ENCODE measurements around the gene HOXD10.

Gene HOXD10

GRCh38 chr2:176102309-176102866, 14.2 kb upstream of the HOXD10 start:
- no peak for TF ChIP-seq FOXM1 (IDR thresholded peaks at IDR 0.05; ENCODE audit: borderline replicate concordance, low read depth)
- TF ChIP-seq NFIC (IDR thresholded peaks at IDR 0.05) = no peak
- no peak for TF ChIP-seq TEAD4 (IDR thresholded peaks at IDR 0.05)

- TF ChIP-seq MAX (IDR thresholded peaks at IDR 0.05) = no peak
- TF ChIP-seq TAF1 (IDR thresholded peaks at IDR 0.05; ENCODE audit: low read depth) = no peak
- no peak for TF ChIP-seq TEAD4 (IDR thresholded peaks at IDR 0.05)
- TF ChIP-seq TCF12 (IDR thresholded peaks at IDR 0.05; ENCODE audit: low read depth) = no peak
- no peak for TF ChIP-seq YY1 (IDR thresholded peaks at IDR 0.05; ENCODE audit: low read depth)
- no peak for TF ChIP-seq EGR1 (IDR thresholded peaks at IDR 0.05)
- TF ChIP-seq EP300 (IDR thresholded peaks at IDR 0.05; ENCODE audit: borderline replicate concordance) = no peak
- TF ChIP-seq NFIC (IDR thresholded peaks at IDR 0.05) = no peak
- no peak for TF ChIP-seq FOXM1 (IDR thresholded peaks at IDR 0.05; ENCODE audit: borderline replicate concordance, low read depth)
- TF ChIP-seq CREB1 (IDR thresholded peaks at IDR 0.05; ENCODE audit: low read depth) = no peak
- no peak for TF ChIP-seq RAD21 (IDR thresholded peaks at IDR 0.05; ENCODE audit: low read depth)
- no peak for TF ChIP-seq CEBPB (IDR thresholded peaks at IDR 0.05)
- no peak for TF ChIP-seq ZBTB7A (IDR thresholded peaks at IDR 0.05; ENCODE audit: low read depth)
- TF ChIP-seq REST (IDR thresholded peaks at IDR 0.05; ENCODE audit: low read depth) = no peak
- TF ChIP-seq USF1 (IDR thresholded peaks at IDR 0.05) = no peak
Observed at GRCh38 chr2:176103194-176103593, 13.4 kb upstream of the HOXD10 start.

DNA sequence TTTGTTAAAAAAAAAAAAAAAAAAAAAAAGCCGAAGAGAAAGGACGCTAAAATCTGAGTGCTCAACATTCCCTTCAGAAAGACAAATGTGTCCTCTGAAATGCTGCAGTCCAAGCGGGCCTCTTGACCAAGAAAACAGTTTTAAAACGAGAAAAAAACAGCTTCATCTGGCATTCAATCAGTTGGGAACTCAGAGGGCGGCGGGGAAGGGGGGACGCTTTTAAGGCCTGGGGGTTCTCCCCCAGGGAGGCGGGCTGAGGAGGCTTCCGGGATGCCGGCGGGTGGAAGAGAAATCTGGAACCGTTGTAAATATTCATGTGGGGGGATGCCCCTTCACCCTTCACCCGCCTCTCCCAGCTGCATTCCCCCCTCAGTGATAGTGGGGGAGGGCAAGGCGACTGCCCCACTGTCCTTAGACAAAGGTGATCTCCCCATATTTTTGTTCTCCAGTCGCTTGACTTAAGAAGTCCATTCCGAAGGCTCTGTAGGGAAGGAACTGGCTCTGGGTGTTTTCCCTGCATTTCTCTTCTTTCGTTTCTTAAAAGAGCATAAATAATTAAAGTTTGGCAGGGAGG, 12.7 kb upstream of the HOXD10 start:
- TF ChIP-seq EP300 (IDR thresholded peaks at IDR 0.05; ENCODE audit: borderline replicate concordance) = no peak
- TF ChIP-seq ZBTB7A (IDR thresholded peaks at IDR 0.05; ENCODE audit: low read depth) = no peak
- no peak for TF ChIP-seq REST (IDR thresholded peaks at IDR 0.05; ENCODE audit: low read depth)
- no peak for TF ChIP-seq TAF1 (IDR thresholded peaks at IDR 0.05; ENCODE audit: low read depth)
- TF ChIP-seq EGR1 (IDR thresholded peaks at IDR 0.05) = no peak
- no peak for TF ChIP-seq MAX (IDR thresholded peaks at IDR 0.05)

DNA sequence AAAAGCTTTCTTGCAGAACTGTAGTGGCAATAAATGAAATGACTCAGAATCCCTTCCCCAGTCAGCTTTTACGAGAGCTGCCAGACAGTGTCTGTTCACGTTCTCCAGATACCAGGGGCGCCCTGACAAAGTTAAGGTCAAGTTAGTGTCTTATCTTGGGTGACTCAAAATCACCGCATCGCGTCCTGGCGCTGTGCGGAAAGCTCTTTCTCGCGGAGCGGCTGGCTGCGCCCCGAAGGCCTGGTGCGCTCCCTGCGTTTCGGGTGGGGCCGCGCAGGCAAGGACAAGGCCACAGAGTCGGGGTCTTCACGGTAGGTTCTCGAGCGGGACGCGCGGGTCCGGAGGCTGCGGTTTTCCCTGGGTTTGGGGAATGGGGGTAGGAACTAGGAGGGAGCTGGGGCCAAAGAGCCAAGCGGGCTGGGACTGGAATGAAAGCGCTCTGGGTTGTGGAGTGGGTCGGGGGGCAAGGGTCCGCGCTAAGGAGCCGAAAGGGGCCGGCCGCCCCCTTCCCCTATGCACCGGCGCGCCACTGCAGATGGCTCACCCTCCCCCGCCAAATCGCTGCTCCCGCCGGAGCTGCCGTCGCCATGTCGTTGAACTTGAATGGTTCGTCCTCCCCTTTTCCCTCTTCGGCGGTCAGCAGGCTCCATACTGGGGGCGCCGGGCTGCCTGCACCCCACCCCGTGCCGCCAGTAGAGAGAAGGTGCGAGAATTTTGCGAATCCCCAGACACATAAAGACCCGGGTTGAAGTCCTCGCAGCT, 12.1 kb upstream of the HOXD10 start:
- no peak for TF ChIP-seq TEAD4 (IDR thresholded peaks at IDR 0.05)
- no peak for TF ChIP-seq CREB1 (IDR thresholded peaks at IDR 0.05; ENCODE audit: low read depth)
- no peak for TF ChIP-seq CEBPB (IDR thresholded peaks at IDR 0.05)

- no peak for TF ChIP-seq REST (IDR thresholded peaks at IDR 0.05; ENCODE audit: low read depth)
- no peak for TF ChIP-seq MAX (IDR thresholded peaks at IDR 0.05)
- no peak for TF ChIP-seq USF1 (IDR thresholded peaks at IDR 0.05)
- TF ChIP-seq RAD21 (IDR thresholded peaks at IDR 0.05; ENCODE audit: low read depth) = no peak
- TF ChIP-seq EP300 (IDR thresholded peaks at IDR 0.05; ENCODE audit: borderline replicate concordance) = no peak
- no peak for TF ChIP-seq ZBTB7A (IDR thresholded peaks at IDR 0.05; ENCODE audit: low read depth)
- TF ChIP-seq NFIC (IDR thresholded peaks at IDR 0.05) = no peak
- no peak for TF ChIP-seq CEBPB (IDR thresholded peaks at IDR 0.05)
- TF ChIP-seq EGR1 (IDR thresholded peaks at IDR 0.05) = no peak
- TF ChIP-seq YY1 (IDR thresholded peaks at IDR 0.05; ENCODE audit: low read depth) = no peak
- no peak for TF ChIP-seq CREB1 (IDR thresholded peaks at IDR 0.05; ENCODE audit: low read depth)
- no peak for TF ChIP-seq FOXM1 (IDR thresholded peaks at IDR 0.05; ENCODE audit: borderline replicate concordance, low read depth)
- TF ChIP-seq TCF12 (IDR thresholded peaks at IDR 0.05; ENCODE audit: low read depth) = no peak
- TF ChIP-seq TAF1 (IDR thresholded peaks at IDR 0.05; ENCODE audit: low read depth) = no peak
- no peak for TF ChIP-seq TEAD4 (IDR thresholded peaks at IDR 0.05)
Observed at GRCh38 chr2:176105078-176105729, 11.4 kb upstream of the HOXD10 start.
